ENCODE measurements around the gene IGFN1.

DNA sequence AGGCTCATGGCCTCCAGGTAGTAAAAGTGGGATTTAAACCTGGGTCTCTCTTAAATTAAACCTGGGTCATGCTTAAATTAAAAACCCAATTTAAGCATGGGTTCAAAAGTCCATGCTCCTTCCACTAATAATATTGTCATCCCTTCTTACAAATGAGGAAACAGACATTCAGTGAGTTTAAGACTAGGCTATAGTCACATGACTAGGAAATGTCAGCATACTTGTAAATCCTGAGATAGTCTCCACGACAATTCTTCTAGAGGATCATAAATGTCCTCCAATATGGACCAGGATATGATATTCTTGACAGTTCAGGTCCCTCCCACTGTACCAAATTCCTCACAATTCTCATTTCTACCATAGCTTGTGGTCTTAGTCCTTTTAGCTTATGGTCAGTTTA lies 10.5 kb upstream of the IGFN1 start:
- TF ChIP-seq, protein P1, sequence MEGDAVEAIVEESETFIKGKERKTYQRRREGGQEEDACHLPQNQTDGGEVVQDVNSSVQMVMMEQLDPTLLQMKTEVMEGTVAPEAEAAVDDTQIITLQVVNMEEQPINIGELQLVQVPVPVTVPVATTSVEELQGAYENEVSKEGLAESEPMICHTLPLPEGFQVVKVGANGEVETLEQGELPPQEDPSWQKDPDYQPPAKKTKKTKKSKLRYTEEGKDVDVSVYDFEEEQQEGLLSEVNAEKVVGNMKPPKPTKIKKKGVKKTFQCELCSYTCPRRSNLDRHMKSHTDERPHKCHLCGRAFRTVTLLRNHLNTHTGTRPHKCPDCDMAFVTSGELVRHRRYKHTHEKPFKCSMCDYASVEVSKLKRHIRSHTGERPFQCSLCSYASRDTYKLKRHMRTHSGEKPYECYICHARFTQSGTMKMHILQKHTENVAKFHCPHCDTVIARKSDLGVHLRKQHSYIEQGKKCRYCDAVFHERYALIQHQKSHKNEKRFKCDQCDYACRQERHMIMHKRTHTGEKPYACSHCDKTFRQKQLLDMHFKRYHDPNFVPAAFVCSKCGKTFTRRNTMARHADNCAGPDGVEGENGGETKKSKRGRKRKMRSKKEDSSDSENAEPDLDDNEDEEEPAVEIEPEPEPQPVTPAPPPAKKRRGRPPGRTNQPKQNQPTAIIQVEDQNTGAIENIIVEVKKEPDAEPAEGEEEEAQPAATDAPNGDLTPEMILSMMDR (IDR thresholded peaks at IDR 0.05): no peak
- TF ChIP-seq POLR2A (IDR thresholded peaks at IDR 0.05): no peak
